ENCODE measurements around the gene CACNA2D4. TPM values are rescaled to one million over a fixed set of nuclear protein-coding genes. Genes with fewer than 3 reads are reported as not detected.

Gene CACNA2D4
- polyA plus RNA-seq, 3 donors = 1.8 to 2.4 (median 2.3) TPM

GRCh38 chr12:1848146-1848545, 70.3 kb downstream of the CACNA2D4 start:
- no peak for DNase-seq (ENCODE audit: low read depth in 3 of 3, low spot score in 2 of 3)

- DNase-seq (ENCODE audit: low read depth in 3 of 3, low spot score in 2 of 3) = no peak
Observed at GRCh38 chr12:1847411-1847810, 71.0 kb downstream of the CACNA2D4 start.

GRCh38 chr12:1846421-1847405, 71.7 kb downstream of the CACNA2D4 start:
- DNase-seq (ENCODE audit: low read depth in 3 of 3, low spot score in 2 of 3) = no peak

- DNase-seq (ENCODE audit: low read depth in 3 of 3, low spot score in 2 of 3) = no peak
Observed at GRCh38 chr12:1845886-1846285, 72.6 kb downstream of the CACNA2D4 start.

GRCh38 chr12:1845427-1845826, 73.0 kb downstream of the CACNA2D4 start:
- DNase-seq (ENCODE audit: low read depth in 3 of 3, low spot score in 2 of 3) = no peak

GRCh38 chr12:1844661-1845409, 73.6 kb downstream of the CACNA2D4 start:
- no peak for DNase-seq (ENCODE audit: low read depth in 3 of 3, low spot score in 2 of 3)

- no peak for DNase-seq (ENCODE audit: low read depth in 3 of 3, low spot score in 2 of 3)
Observed at GRCh38 chr12:1844223-1844622, 74.2 kb downstream of the CACNA2D4 start.

GRCh38 chr12:1843641-1844005, 74.8 kb downstream of the CACNA2D4 start:
- no peak for DNase-seq (ENCODE audit: low read depth in 3 of 3, low spot score in 2 of 3)

- no peak for DNase-seq (ENCODE audit: low read depth in 3 of 3, low spot score in 2 of 3)
Observed at GRCh38 chr12:1842905-1843640, 75.4 kb downstream of the CACNA2D4 start.

GRCh38 chr12:1842183-1842904, 76.1 kb downstream of the CACNA2D4 start:
- no peak for DNase-seq (ENCODE audit: low read depth in 3 of 3, low spot score in 2 of 3)

GRCh38 chr12:1841586-1842182, 76.8 kb downstream of the CACNA2D4 start:
- no peak for DNase-seq (ENCODE audit: low read depth in 3 of 3, low spot score in 2 of 3)

- DNase-seq (ENCODE audit: low read depth in 3 of 3, low spot score in 2 of 3) = no peak
Observed at GRCh38 chr12:1840981-1841425, 77.4 kb downstream of the CACNA2D4 start.

GRCh38 chr12:1839956-1840951, 78.2 kb downstream of the CACNA2D4 start:
- DNase-seq (ENCODE audit: low read depth in 3 of 3, low spot score in 2 of 3) = peak in 1 of 3 donors; percentile 68

GRCh38 chr12:1839464-1839863, 79.0 kb downstream of the CACNA2D4 start:
- no peak for DNase-seq (ENCODE audit: low read depth in 3 of 3, low spot score in 2 of 3)

- no peak for DNase-seq (ENCODE audit: low read depth in 3 of 3, low spot score in 2 of 3)
Observed at GRCh38 chr12:1838994-1839365, 79.5 kb downstream of the CACNA2D4 start.

GRCh38 chr12:1838205-1838993, 80.1 kb downstream of the CACNA2D4 start:
- DNase-seq (ENCODE audit: low read depth in 3 of 3, low spot score in 2 of 3) = no peak

- DNase-seq (ENCODE audit: low read depth in 3 of 3, low spot score in 2 of 3) = no peak
Observed at GRCh38 chr12:1837541-1838204, 80.8 kb downstream of the CACNA2D4 start.
